Skin epidermis (tissue), 12 donors: ENCODE measurements around the gene GNG2.
"Not testable (repeated sequence)": the region's sequence is repeated elsewhere in the genome, so short reads cannot be mapped to it uniquely, and the experiment has no call there.

Source experiments
- H3K27ac ChIP-seq, 21 experiments: fragments of 200-600 bp; sonication (generic) in 11 of 21; one replicate each; pipeline ENCODE4 v1.5.0; 2020; ENCODE audit warnings: mild to moderate bottlenecking in 3 of 21, inconsistent platforms in 2 of 21, moderate library complexity in 2 of 21
- H3K4me3 ChIP-seq, 7 experiments: fragments of 200-600 bp; sonication (generic) in 2 of 7; one replicate each; pipeline ENCODE4 v1.5.0; 2020; ENCODE audit warnings: inconsistent platforms in 2 of 7, mild to moderate bottlenecking in 2 of 7, moderate library complexity in 1 of 7

Gene GNG2

GRCh38 chr14:51881636-51882035 is 21.2 kb downstream of the GNG2 start:
- no peak overlapping the region for H3K4me3 ChIP-seq
- H3K27ac ChIP-seq, result peak overlapping the region in 5 of 21 experiments; percentile 16 to 59 (median 22)

- Histone ChIP-seq H3K4me3 (no peak overlapping the region), H3K27ac (no peak overlapping the region)
Measured at GRCh38 chr14:51883232-51883631, 22.8 kb downstream of the GNG2 start.

- Histone ChIP-seq H3K27ac (peak overlapping the region in 2 of 21 experiments; percentile 5 to 44), H3K4me3 (no peak overlapping the region)
Measured at GRCh38 chr14:51884086-51884927, 23.9 kb downstream of the GNG2 start.

GRCh38 chr14:51889851-51890250 is 29.4 kb downstream of the GNG2 start:
- H3K27ac ChIP-seq, result peak overlapping the region in 2 of 21 experiments; percentile 17 to 18

GRCh38 chr14:51894250-51894649 is 33.8 kb downstream of the GNG2 start:
- no peak overlapping the region for H3K27ac ChIP-seq
- no peak overlapping the region for H3K4me3 ChIP-seq

More at GRCh38 chr14:51889851-51890250, 29.4 kb downstream of the GNG2 start:
- no peak overlapping the region for H3K4me3 ChIP-seq

GRCh38 chr14:51895375-51895774 is 35.0 kb downstream of the GNG2 start:
- Histone ChIP-seq H3K27ac (no peak overlapping the region), H3K4me3 (no peak overlapping the region)

GRCh38 chr14:51897791-51898355 is 37.5 kb downstream of the GNG2 start:
- peak overlapping the region in 1 of 21 experiments; percentile 15 for H3K27ac ChIP-seq
- no peak overlapping the region for H3K4me3 ChIP-seq

GRCh38 chr14:51901475-51902024 is 41.1 kb downstream of the GNG2 start:
- H3K27ac ChIP-seq, result no peak overlapping the region
- H3K4me3 ChIP-seq, result no peak overlapping the region

- not testable (repeated sequence) for H3K4me3 ChIP-seq
- H3K27ac ChIP-seq, result peak overlapping the region in 3 of 21 experiments; percentile 12 to 49 (median 48)
Measured at GRCh38 chr14:51905656-51906121, 45.3 kb downstream of the GNG2 start.

GRCh38 chr14:51908086-51908485 is 47.7 kb downstream of the GNG2 start:
- no peak overlapping the region for H3K27ac ChIP-seq
- H3K4me3 ChIP-seq, result no peak overlapping the region

- no peak overlapping the region for H3K4me3 ChIP-seq
- no peak overlapping the region for H3K27ac ChIP-seq
Measured at GRCh38 chr14:51912112-51912786, 51.8 kb downstream of the GNG2 start.

- no peak overlapping the region for H3K27ac ChIP-seq
Measured at GRCh38 chr14:51914310-51914709, 53.9 kb downstream of the GNG2 start.

GRCh38 chr14:51917193-51917592 is 56.8 kb downstream of the GNG2 start:
- Histone ChIP-seq H3K27ac (no peak overlapping the region), H3K4me3 (no peak overlapping the region)

More at GRCh38 chr14:51914310-51914709, 53.9 kb downstream of the GNG2 start:
- H3K4me3 ChIP-seq, result no peak overlapping the region

GRCh38 chr14:51921026-51921425 is 60.6 kb downstream of the GNG2 start:
- Histone ChIP-seq H3K27ac (no peak overlapping the region), H3K4me3 (no peak overlapping the region)

GRCh38 chr14:51922624-51923023 is 62.2 kb downstream of the GNG2 start:
- Histone ChIP-seq H3K27ac (peak overlapping the region in 1 of 21 experiments; percentile 45), H3K4me3 (no peak overlapping the region)

- H3K4me3 ChIP-seq, result no peak overlapping the region
- no peak overlapping the region for H3K27ac ChIP-seq
Measured at GRCh38 chr14:51924600-51924999, 64.2 kb downstream of the GNG2 start.

- Histone ChIP-seq H3K27ac (no peak overlapping the region), H3K4me3 (no peak overlapping the region)
Measured at GRCh38 chr14:51925980-51926379, 65.6 kb downstream of the GNG2 start.

- Histone ChIP-seq H3K4me3 (no peak overlapping the region), H3K27ac (no peak overlapping the region)
Measured at GRCh38 chr14:51926449-51926848, 66.0 kb downstream of the GNG2 start.

- no peak overlapping the region for H3K27ac ChIP-seq
- H3K4me3 ChIP-seq, result no peak overlapping the region
Measured at GRCh38 chr14:51928568-51928967, 68.2 kb downstream of the GNG2 start.

GRCh38 chr14:51929166-51929565 is 68.8 kb downstream of the GNG2 start:
- Histone ChIP-seq H3K27ac (no peak overlapping the region), H3K4me3 (no peak overlapping the region)
